Muscle of leg (tissue), 11 donors: ENCODE data around the gene CCDC90B. TPM values are rescaled to one million over a fixed set of nuclear protein-coding genes. Genes with fewer than 3 reads are reported as not detected.

Source experiments
- DNase-seq: peaks from one replicate; pipeline ENCODE4 v3.0.0; 2013
- H3K27ac ChIP-seq: one replicate; pipeline ENCODE4 v1.5.1; 2013; ENCODE audit warnings: mild to moderate bottlenecking, low read length, control low read depth
- H3K27me3 ChIP-seq: one replicate; pipeline ENCODE4 v1.6.1; 2013; ENCODE audit warnings: low read length; ENCODE audit not compliant: control insufficient read depth, insufficient read depth
- H3K36me3 ChIP-seq: one replicate; pipeline ENCODE4 v1.6.1; 2013; ENCODE audit warnings: low read length; ENCODE audit not compliant: control insufficient read depth, insufficient read depth
- H3K4me1 ChIP-seq: one replicate; pipeline ENCODE4 v1.6.1; 2013; ENCODE audit warnings: low read length; ENCODE audit not compliant: control insufficient read depth, insufficient read depth
- H3K4me3 ChIP-seq: one replicate; pipeline ENCODE4 v1.5.1; 2013; ENCODE audit warnings: low read length, control low read depth
- H3K9me3 ChIP-seq: replicated peaks from 2 replicates; pipeline ENCODE4 v1.6.1; 2013; ENCODE audit warnings: low read depth, low read length; ENCODE audit not compliant: control insufficient read depth
- WGBS: methylation state at CpG from one replicate; pipeline ENCODE4 v1.1.5; 2013; ENCODE audit warnings: missing lambda C conversion rate; ENCODE audit not compliant: insufficient coverage; 5-methylcytosine and 5-hydroxymethylcytosine counted together
- polyA plus RNA-seq, 8 donors: library from polyadenylated mRNA; unstranded; fragments of 120-200 nt; gene quantifications; one replicate each; pipeline versions ENCODE4 v1.2.1 to v1.2.3, GENCODE V29; 2013; ENCODE audit warnings: inconsistent platforms in 1 of 8, low replicate concordance in 1 of 8; ENCODE audit not compliant: insufficient read length in 8 of 8, insufficient read depth in 1 of 8
- total RNA-seq: library from RNA; stranded (reverse); fragments of 120-200 nt; gene quantifications from one replicate; pipeline ENCODE4 v1.2.4, GENCODE V29; 2013

Gene CCDC90B
- total and polyA plus RNA-seq, 9 donors = 62.2 to 102 (median 80.2) TPM

GRCh38 chr11:83249445-83249844 is 36.7 kb downstream of the CCDC90B start:
- Histone ChIP-seq H3K4me3 (no peak overlapping the region), H3K36me3 (no peaks in the 10 kb centered on the region), H3K27ac (no peak overlapping the region), H3K9me3 (no peaks in the 10 kb centered on the region), H3K27me3 (no peaks in the 10 kb centered on the region), H3K4me1 (no peaks in the 10 kb centered on the region)
- no CpG with 5 or more reads among the region's 1 CpG for WGBS
- DNase-seq = no peak

DNA sequence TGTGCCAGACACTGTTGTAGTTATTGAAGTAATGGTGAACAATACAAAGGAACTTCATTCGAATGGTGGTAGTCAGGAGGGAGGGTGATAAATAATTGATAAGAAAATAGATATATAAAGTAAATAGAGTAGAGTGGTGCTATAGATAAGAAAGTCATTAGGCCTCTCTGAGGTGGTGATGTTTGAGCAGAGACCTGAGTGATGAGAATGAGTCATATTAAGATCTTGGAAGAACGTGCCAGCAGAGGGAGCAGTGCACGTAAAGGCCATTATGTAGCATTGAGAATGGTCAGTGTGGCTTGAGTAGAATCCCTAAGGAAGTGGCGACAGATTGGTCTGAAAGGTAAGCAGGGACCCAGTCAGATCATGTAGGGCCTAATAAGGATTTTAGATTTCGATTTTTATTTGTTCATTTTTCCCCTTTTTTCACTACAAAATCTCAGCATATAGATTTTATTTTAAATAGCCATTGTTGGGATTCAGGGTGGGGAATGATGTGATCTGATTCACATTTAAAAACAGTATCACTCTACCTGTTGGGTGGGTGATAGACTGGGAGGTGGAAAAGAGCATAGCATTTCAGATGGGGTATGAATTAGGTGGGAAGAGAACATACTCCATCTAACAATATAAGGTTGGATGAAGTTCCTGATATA is 44.7 kb downstream of the CCDC90B start:
- Histone ChIP-seq H3K9me3 (no peaks in the 10 kb centered on the region), H3K27me3 (no peaks in the 10 kb centered on the region), H3K27ac (no peak overlapping the region), H3K4me3 (no peak overlapping the region), H3K4me1 (no peaks in the 10 kb centered on the region), H3K36me3 (no peaks in the 10 kb centered on the region)
- peak; percentile 58 for DNase-seq
- 22% methylated on average over 3 of the region's 5 CpGs for WGBS

GRCh38 chr11:83238111-83238510 is 48.1 kb downstream of the CCDC90B start:
- WGBS = 67% methylated on average over 2 of the region's 3 CpGs
- DNase-seq = no peak

DNA sequence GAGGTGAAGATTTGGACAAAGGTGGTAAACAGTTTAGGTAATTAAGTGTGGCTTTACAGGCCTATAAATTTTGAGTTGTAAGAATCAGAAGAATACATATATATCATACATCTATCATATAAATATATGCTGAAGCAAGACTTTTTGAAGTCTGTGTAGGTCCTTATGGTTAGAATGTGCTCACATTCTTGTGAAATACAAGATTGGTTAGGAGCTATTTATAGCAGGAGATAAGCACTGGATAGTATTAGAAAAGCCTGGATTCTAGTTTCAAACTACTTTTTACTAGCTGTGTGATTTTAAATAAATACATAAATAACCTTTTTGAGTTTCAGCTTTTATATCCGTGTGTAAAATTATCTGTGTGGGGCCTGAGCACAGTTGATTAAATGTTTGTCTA is 50.3 kb downstream of the CCDC90B start:
- Histone ChIP-seq H3K36me3 (no peaks in the 10 kb centered on the region), H3K27ac (no peak overlapping the region), H3K27me3 (no peaks in the 10 kb centered on the region), H3K4me3 (no peak overlapping the region), H3K9me3 (no peaks in the 10 kb centered on the region), H3K4me1 (no peaks in the 10 kb centered on the region)
- no peak for DNase-seq
- no CpG with 5 or more reads among the region's 1 CpG for WGBS

More at GRCh38 chr11:83238111-83238510, 48.1 kb downstream of the CCDC90B start:
- Histone ChIP-seq H3K4me1 (no peaks in the 10 kb centered on the region), H3K27me3 (no peaks in the 10 kb centered on the region), H3K36me3 (no peaks in the 10 kb centered on the region), H3K27ac (no peak overlapping the region), H3K9me3 (no peaks in the 10 kb centered on the region), H3K4me3 (no peak overlapping the region)

- WGBS = 80% methylated on average over 2 of the region's 2 CpGs
- H3K36me3 ChIP-seq = no peaks in the 10 kb centered on the region
- H3K27ac ChIP-seq = no peak overlapping the region
- no peaks in the 10 kb centered on the region for H3K4me1 ChIP-seq
- no peak for DNase-seq
- no peak overlapping the region for H3K4me3 ChIP-seq
- H3K27me3 ChIP-seq = no peaks in the 10 kb centered on the region
- no peaks in the 10 kb centered on the region for H3K9me3 ChIP-seq
These were observed 62.7 kb downstream of the CCDC90B start for GRCh38 chr11:83223457-83223856.

GRCh38 chr11:83222499-83222898 is 63.7 kb downstream of the CCDC90B start:
- H3K27me3 ChIP-seq = no peaks in the 10 kb centered on the region
- H3K9me3 ChIP-seq = no peaks in the 10 kb centered on the region
- H3K4me3 ChIP-seq = no peak overlapping the region
- WGBS = 57% methylated on average over 1 of the region's 1 CpG
- no peak for DNase-seq
- no peak overlapping the region for H3K27ac ChIP-seq
- no peaks in the 10 kb centered on the region for H3K36me3 ChIP-seq
- H3K4me1 ChIP-seq = no peaks in the 10 kb centered on the region

DNA sequence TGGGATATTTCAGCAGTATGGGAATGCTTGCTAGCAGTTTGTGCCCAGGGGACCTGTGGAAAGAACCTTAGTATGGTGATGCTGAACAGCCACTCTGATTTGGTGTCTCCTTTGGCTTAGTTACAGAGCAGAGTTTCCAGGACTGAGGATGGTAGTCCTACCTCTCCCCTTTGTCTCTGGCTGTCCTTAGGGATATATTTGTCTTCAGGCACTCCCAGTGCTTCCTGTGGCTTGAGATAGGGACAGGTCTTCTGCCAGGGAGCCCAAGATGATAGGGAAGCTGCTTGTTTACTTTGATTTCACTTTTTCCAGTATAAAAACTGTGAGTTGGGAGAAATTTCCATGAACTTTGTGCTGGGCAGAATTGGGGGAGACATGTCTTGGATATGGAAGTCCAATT is 64.5 kb downstream of the CCDC90B start:
- no peaks in the 10 kb centered on the region for H3K27me3 ChIP-seq
- no peak for DNase-seq

DNA sequence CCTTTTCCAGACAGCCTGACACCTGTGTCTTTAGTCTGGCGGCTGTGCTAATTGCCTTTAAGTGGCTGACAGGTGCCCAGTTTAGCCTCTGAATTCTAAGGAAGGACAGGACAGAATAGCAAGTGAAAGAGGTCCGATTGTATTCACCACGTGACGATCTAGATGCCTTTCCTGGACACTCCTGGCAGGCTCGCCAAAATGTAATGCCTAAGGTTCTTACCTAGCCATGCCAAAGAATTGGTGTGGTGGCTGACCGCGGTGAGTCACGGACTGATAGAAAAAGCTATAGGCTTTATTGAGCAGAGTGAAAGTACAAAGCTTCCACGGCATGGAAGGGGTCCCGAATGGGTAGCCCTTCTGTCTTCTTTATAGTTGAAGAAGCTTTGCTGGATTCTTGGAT is 65.9 kb downstream of the CCDC90B start:
- H3K27me3 ChIP-seq = no peaks in the 10 kb centered on the region
- H3K4me3 ChIP-seq = no peak overlapping the region
- no peak overlapping the region for H3K27ac ChIP-seq
- no peak for DNase-seq
- H3K36me3 ChIP-seq = no peaks in the 10 kb centered on the region
- no peaks in the 10 kb centered on the region for H3K9me3 ChIP-seq
- no peaks in the 10 kb centered on the region for H3K4me1 ChIP-seq
- WGBS = 85% methylated on average over 7 of the region's 10 CpGs

More for the DNA sequence above, 64.5 kb downstream of the CCDC90B start:
- H3K27ac ChIP-seq = no peak overlapping the region
- no peaks in the 10 kb centered on the region for H3K9me3 ChIP-seq
- H3K4me1 ChIP-seq = no peaks in the 10 kb centered on the region
- H3K4me3 ChIP-seq = no peak overlapping the region
- H3K36me3 ChIP-seq = no peaks in the 10 kb centered on the region

GRCh38 chr11:83219095-83219494 is 67.1 kb downstream of the CCDC90B start:
- H3K36me3 ChIP-seq = no peaks in the 10 kb centered on the region
- no peaks in the 10 kb centered on the region for H3K4me1 ChIP-seq
- no peaks in the 10 kb centered on the region for H3K27me3 ChIP-seq
- H3K4me3 ChIP-seq = no peak overlapping the region
- WGBS = 55% methylated on average over 7 of the region's 8 CpGs
- no peak overlapping the region for H3K27ac ChIP-seq
- H3K9me3 ChIP-seq = no peaks in the 10 kb centered on the region
- DNase-seq = no peak
